PC-3 (cell line): ENCODE results near the gene FLYWCH1. TPM values are rescaled to one million over a fixed set of nuclear protein-coding genes. Genes with fewer than 3 reads are reported as not detected.
"Not testable (repeated sequence)": the region's sequence is repeated elsewhere in the genome, so short reads cannot be mapped to it uniquely, and the experiment has no call there.

Source experiments
- ATAC-seq: fragments of 200-7000 bp; cut with Tn5 transposase; 2 replicates; pipeline ENCODE4 v1.9.1; 2020; ENCODE audit warnings: mild to moderate bottlenecking, moderate library complexity
- BruUV-seq: library from RNA; stranded (reverse); fragments of 400-500 nt; replicated peaks from 2 replicates; lab custom pipeline; 2021; lab: Mats Ljungman, UMichigan
- CTCF ChIA-PET: fragments of 300-600 bp; sonication (Branson Sonifier 250); formaldehyde crosslinking; loops from one replicate; lab custom pipeline; 2022; ENCODE audit warnings: antibody characterized with exemption; lab: Charles Lee
- POLR2A ChIA-PET: fragments of 300-600 bp; sonication (Branson Sonifier 250); formaldehyde crosslinking; loops from one replicate; lab custom pipeline; 2022; ENCODE audit warnings: antibody characterized with exemption; ENCODE audit not compliant: unreplicated experiment; lab: Charles Lee
- DNase-seq: peaks from one replicate; pipeline ENCODE4 v3.0.0-alpha.2; 2015
- H2AFZ ChIP-seq: fragments of 300-600 bp; sonication (generic); 2 replicates; pipeline ENCODE4 v1.6.0; 2016; ENCODE audit warnings: antibody characterized with exemption, low read length
- H3F3A ChIP-seq: fragments of 300-600 bp; sonication (generic); one replicate; pipeline ENCODE4 v1.6.0; 2017; ENCODE audit warnings: antibody characterized with exemption, low read length, control low read depth, mild to moderate bottlenecking; ENCODE audit not compliant: unreplicated experiment
- H3K27ac ChIP-seq: fragments of 300-600 bp; sonication (generic); 2 replicates; pipeline ENCODE4 v1.5.1; 2016; ENCODE audit warnings: mild to moderate bottlenecking, low read length
- H3K27me3 ChIP-seq: fragments of 300-600 bp; sonication (generic); 2 replicates; pipeline ENCODE4 v1.6.1; 2016; ENCODE audit warnings: low read length, mixed read lengths
- H3K36me3 ChIP-seq: fragments of 300-600 bp; sonication (generic); 2 replicates; pipeline ENCODE4 v1.6.1; 2016; ENCODE audit warnings: low read depth, mixed run types, low read length, mixed read lengths
- H3K4me1 ChIP-seq: fragments of 300-600 bp; sonication (generic); 2 replicates; pipeline ENCODE4 v1.5.1; 2016; ENCODE audit warnings: low read length; ENCODE audit not compliant: insufficient read depth
- H3K4me2 ChIP-seq: fragments of 300-600 bp; sonication (generic); 2 replicates; pipeline ENCODE4 v1.6.0; 2016; ENCODE audit warnings: low read length
- H3K4me3 ChIP-seq: fragments of 300-600 bp; sonication (generic); 2 replicates; pipeline ENCODE4 v1.5.1; 2016; ENCODE audit warnings: mild to moderate bottlenecking, low read length, mixed read lengths
- H3K79me2 ChIP-seq: fragments of 300-600 bp; sonication (generic); 2 replicates; pipeline ENCODE4 v1.6.1; 2017; ENCODE audit warnings: low read length, mixed read lengths
- H3K9ac ChIP-seq: fragments of 300-600 bp; sonication (generic); 2 replicates; pipeline ENCODE4 v1.6.0; 2016; ENCODE audit warnings: mild to moderate bottlenecking, low read length
- H3K9me2 ChIP-seq: fragments of 300-600 bp; sonication (generic); replicated peaks from 2 replicates; pipeline ENCODE4 v1.6.1; 2016; ENCODE audit warnings: mixed run types, low read length, mixed read lengths
- H3K9me3 ChIP-seq: fragments of 300-600 bp; sonication (generic); 2 replicates; pipeline ENCODE4 v1.6.1; 2016; ENCODE audit warnings: low read length, mixed read lengths
- H4K20me1 ChIP-seq: fragments of 300-600 bp; sonication (generic); 2 replicates; pipeline ENCODE4 v1.6.1; 2016; ENCODE audit warnings: low read length, mixed read lengths
- EZH2 ChIP-seq: fragments of 300-600 bp; sonication (generic); IDR thresholded peaks from one replicate; pipeline ENCODE4 v1.6.1; 2017; ENCODE audit warnings: antibody characterized with exemption, mild to moderate bottlenecking, low read length; ENCODE audit not compliant: unreplicated experiment
- EZH2phosphoT487 ChIP-seq: fragments of 300-600 bp; sonication (generic); IDR thresholded peaks from 2 replicates; pipeline ENCODE4 v1.6.1; 2018; ENCODE audit warnings: mild to moderate bottlenecking, antibody characterized with exemption, low read length, borderline replicate concordance
- intact Hi-C: fragments of 100-400 bp; cut with micrococcal nuclease; formaldehyde crosslinking; loops from 2 replicates; pipeline ENCODE4 v1.9.0; 2023
- total RNA-seq: library from RNA; depleted of rRNA; stranded (reverse); fragments of >200 nt; gene quantifications from 2 replicates; pipeline ENCODE4 v1.2.3, GENCODE V29; 2014
- TF ChIP-seq, protein P1 (sequence below): fragments of 300-600 bp; sonication (generic); conservative IDR thresholded peaks from 2 replicates; pipeline ENCODE4 v1.5.1; 2017; ENCODE audit warnings: antibody characterized with exemption, low read depth, mild to moderate bottlenecking, low read length

Gene FLYWCH1
- total RNA-seq, 1 experiment from 2014 or later: 41.4 TPM

DNA sequence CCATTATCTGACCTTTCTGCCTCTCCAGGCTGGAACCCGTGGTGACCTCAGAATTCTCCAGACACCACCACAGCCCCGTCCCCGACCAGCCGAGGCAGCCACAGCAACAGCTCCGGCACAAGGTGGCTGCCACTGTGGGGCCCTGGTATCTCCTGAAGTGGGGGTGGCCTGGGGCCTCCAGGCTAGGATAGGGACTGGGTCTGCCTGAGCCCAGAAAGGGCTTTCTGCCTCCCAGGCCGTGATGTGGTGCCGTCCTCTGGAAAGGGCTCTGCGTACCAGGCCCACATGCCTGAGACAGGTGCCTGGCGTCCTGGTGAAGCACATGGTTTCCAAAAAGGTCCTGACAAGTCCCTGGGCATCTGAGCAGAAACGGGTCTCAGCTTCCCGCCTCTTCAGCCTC, 17.1 kb downstream of the FLYWCH1 start:
- Histone ChIP-seq H3K27me3 (no peaks in the 10 kb centered on the region), H3K36me3 (no peaks in the 10 kb centered on the region), H3F3A (no peaks in the 10 kb centered on the region), H3K9me3 (no peaks in the 10 kb centered on the region), H2AFZ (no peak overlapping the region), H3K4me1 (peaks cover 5% of the 10 kb centered on the region; the same call in 1 of the 2 replicates), H3K27ac (no peak overlapping the region), H3K9ac (no peak overlapping the region), H3K4me2 (no peak overlapping the region), H3K4me3 (no peak overlapping the region), H3K79me2 (no peaks in the 10 kb centered on the region), H4K20me1 (no peaks in the 10 kb centered on the region), H3K9me2 (no peaks in the 10 kb centered on the region)
- no TSS peak for BruUV-seq
- TF ChIP-seq EZH2phosphoT487 (no peak), EZH2 (no peak)
- TF ChIP-seq, protein P1, sequence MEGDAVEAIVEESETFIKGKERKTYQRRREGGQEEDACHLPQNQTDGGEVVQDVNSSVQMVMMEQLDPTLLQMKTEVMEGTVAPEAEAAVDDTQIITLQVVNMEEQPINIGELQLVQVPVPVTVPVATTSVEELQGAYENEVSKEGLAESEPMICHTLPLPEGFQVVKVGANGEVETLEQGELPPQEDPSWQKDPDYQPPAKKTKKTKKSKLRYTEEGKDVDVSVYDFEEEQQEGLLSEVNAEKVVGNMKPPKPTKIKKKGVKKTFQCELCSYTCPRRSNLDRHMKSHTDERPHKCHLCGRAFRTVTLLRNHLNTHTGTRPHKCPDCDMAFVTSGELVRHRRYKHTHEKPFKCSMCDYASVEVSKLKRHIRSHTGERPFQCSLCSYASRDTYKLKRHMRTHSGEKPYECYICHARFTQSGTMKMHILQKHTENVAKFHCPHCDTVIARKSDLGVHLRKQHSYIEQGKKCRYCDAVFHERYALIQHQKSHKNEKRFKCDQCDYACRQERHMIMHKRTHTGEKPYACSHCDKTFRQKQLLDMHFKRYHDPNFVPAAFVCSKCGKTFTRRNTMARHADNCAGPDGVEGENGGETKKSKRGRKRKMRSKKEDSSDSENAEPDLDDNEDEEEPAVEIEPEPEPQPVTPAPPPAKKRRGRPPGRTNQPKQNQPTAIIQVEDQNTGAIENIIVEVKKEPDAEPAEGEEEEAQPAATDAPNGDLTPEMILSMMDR: no peak
- DNase-seq (no peak), ATAC-seq (no peak)
- ChIA-PET CTCF (no interaction called here), POLR2A (no interaction called here)
- intact Hi-C loops: no loop called here

DNA sequence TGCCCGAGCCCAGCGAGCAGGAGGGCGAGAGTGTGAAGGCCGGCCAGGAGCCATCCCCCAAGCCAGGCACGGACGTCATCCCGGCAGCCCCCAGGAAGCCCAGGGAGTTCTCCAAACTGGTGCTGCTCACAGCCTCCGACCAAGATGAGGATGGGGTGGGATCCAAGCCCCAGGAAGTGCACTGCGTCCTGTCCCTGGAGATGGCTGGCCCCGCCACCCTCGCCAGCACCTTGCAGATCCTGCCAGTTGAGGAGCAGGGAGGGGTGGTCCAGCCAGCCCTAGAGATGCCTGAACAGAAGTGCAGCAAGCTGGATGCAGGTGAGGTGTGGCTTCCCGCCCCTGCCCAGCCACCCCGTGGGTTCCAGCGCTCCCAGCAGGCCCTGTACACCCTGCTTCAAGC, 18.0 kb downstream of the FLYWCH1 start:
- DNase-seq (no peak), ATAC-seq (no peak)
- Histone ChIP-seq H3K27me3 (no peaks in the 10 kb centered on the region), H3K9me2 (no peaks in the 10 kb centered on the region), H3K4me2 (no peak overlapping the region), H3K4me1 (peaks cover 5% of the 10 kb centered on the region; the same call in 1 of the 2 replicates), H3K9me3 (no peaks in the 10 kb centered on the region), H3K79me2 (no peaks in the 10 kb centered on the region), H3K27ac (no peak overlapping the region), H3F3A (no peaks in the 10 kb centered on the region), H2AFZ (no peak overlapping the region), H3K36me3 (no peaks in the 10 kb centered on the region), H3K4me3 (no peak overlapping the region), H4K20me1 (no peaks in the 10 kb centered on the region), H3K9ac (no peak overlapping the region)
- ChIA-PET POLR2A (no interaction called here), CTCF (no interaction called here)
- intact Hi-C loops: no loop called here
- TF ChIP-seq EZH2phosphoT487 (no peak), EZH2 (no peak)
- TF ChIP-seq, protein P1: no peak
- BruUV-seq: no TSS peak

DNA sequence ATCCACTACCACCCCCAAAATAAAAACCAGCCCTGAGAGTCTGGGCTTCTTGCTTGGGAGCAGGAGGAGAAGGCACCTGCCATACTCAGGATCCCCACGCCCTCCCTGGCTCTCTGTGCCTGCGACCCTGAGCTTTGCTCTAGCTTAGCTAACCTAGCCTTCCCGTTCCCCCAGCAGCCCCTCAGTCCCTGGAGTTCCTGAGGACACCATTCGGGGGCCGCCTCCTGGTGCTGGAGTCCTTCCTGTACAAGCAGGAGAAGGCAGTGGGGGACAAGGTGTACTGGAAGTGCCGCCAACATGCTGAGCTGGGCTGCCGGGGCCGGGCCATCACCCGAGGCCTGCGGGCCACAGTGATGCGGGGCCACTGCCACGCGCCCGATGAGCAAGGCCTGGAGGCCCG, 18.5 kb downstream of the FLYWCH1 start:
- CTCF ChIA-PET: no interaction called here
- DNase-seq: no peak
- TF ChIP-seq, protein P1: no peak

DNA sequence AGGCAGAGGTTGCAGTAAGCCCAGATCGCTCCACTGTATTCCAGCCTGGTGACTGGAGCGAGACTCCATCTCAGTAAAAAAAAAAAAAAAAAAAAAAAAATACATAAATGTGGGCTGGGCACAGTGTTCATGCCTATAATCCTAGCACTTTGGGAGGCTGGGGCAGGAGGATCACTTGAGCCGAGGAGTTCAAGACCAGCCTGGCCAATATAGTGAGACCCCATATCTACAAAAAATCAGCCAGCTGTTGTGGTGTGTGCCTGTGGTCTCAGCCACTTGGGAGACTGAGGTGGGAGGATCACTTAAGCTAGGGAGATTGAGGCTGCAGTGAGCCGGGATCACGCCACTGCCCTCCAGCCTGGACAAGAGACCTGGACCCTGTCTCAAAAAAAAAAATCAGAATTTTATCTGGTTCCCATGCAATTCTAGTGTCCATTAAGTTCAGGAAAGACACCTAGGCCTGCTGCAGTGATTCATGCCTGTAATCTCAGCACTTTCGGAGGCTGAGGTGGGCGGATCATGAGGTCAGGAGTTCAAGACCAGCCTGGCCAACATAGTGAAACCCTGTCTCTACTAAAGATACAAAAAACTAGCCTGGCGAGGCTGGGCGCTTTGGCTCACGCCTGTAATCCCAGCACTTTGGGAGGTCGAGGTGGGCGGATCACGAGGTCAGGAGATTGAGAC, 19.6 kb downstream of the FLYWCH1 start:
- H3K36me3 ChIP-seq, H2AFZ ChIP-seq, H3K27me3 ChIP-seq, intact Hi-C loops, H3K4me2 ChIP-seq, H3K4me3 ChIP-seq, CTCF ChIA-PET, H3K4me1 ChIP-seq, H3K9me2 ChIP-seq, H3F3A ChIP-seq, H3K9me3 ChIP-seq, H4K20me1 ChIP-seq, DNase-seq, H3K79me2 ChIP-seq, POLR2A ChIA-PET, BruUV-seq, ATAC-seq, H3K9ac ChIP-seq, H3K27ac ChIP-seq: not testable (repeated sequence)

More for the DNA sequence above, 18.5 kb downstream of the FLYWCH1 start:
- Histone ChIP-seq H4K20me1 (no peaks in the 10 kb centered on the region), H3K79me2 (no peaks in the 10 kb centered on the region), H3K27me3 (no peaks in the 10 kb centered on the region), H2AFZ (no peak overlapping the region), H3F3A (no peaks in the 10 kb centered on the region), H3K36me3 (no peaks in the 10 kb centered on the region), H3K4me1 (peaks cover 5% of the 10 kb centered on the region; the same call in 1 of the 2 replicates), H3K4me2 (no peak overlapping the region), H3K9ac (no peak overlapping the region), H3K27ac (no peak overlapping the region), H3K4me3 (no peak overlapping the region), H3K9me2 (no peaks in the 10 kb centered on the region), H3K9me3 (no peaks in the 10 kb centered on the region)
- intact Hi-C loops: no loop called here
- POLR2A ChIA-PET: no interaction called here
- no TSS peak for BruUV-seq
- ATAC-seq: no peak
